HEK293 (cell line): ENCODE measurements around the gene RBM20.

Experiments used
- GFI1B ChIP-seq: fragments of 450-650 bp; formaldehyde crosslinking; IDR thresholded peaks from 2 replicates; pipeline ENCODE4 v1.5.1; 2016; ENCODE audit warnings: missing biosample characterization, missing genetic modification characterization
- KLF16 ChIP-seq: fragments of 450-650 bp; formaldehyde crosslinking; IDR thresholded peaks from 2 replicates; pipeline ENCODE4 v1.5.1; 2017; ENCODE audit warnings: missing biosample characterization, missing genetic modification characterization
- PATZ1 ChIP-seq: fragments of 450-650 bp; formaldehyde crosslinking; IDR thresholded peaks from 2 replicates; pipeline ENCODE4 v1.5.1; 2016; ENCODE audit warnings: missing biosample characterization, missing genetic modification characterization
- PRDM1 ChIP-seq: fragments of 450-650 bp; formaldehyde crosslinking; IDR thresholded peaks from 2 replicates; pipeline ENCODE4; 2016; ENCODE audit warnings: missing biosample characterization, missing genetic modification characterization
- PRDM2 ChIP-seq: fragments of 450-650 bp; formaldehyde crosslinking; IDR thresholded peaks from 2 replicates; pipeline ENCODE4 v1.5.1; 2016; ENCODE audit warnings: missing biosample characterization, missing genetic modification characterization, borderline replicate concordance
- SCRT2 ChIP-seq: fragments of 450-650 bp; formaldehyde crosslinking; IDR thresholded peaks from 2 replicates; pipeline ENCODE4 v1.5.1; 2016; ENCODE audit warnings: missing biosample characterization, missing genetic modification characterization
- ZEB2 ChIP-seq: fragments of 450-650 bp; formaldehyde crosslinking; IDR thresholded peaks from 2 replicates; pipeline ENCODE4 v1.5.1; 2016; ENCODE audit warnings: missing biosample characterization, missing genetic modification characterization
- ZFP41 ChIP-seq: fragments of 450-650 bp; formaldehyde crosslinking; IDR thresholded peaks from 2 replicates; pipeline ENCODE4 v1.5.1; 2016; ENCODE audit warnings: missing biosample characterization, missing genetic modification characterization, borderline replicate concordance
- ZNF155 ChIP-seq: fragments of 450-650 bp; formaldehyde crosslinking; IDR thresholded peaks from 2 replicates; pipeline ENCODE4 v1.5.1; 2016; ENCODE audit warnings: missing biosample characterization, missing genetic modification characterization
- ZNF366 ChIP-seq: fragments of 450-650 bp; formaldehyde crosslinking; conservative IDR thresholded peaks from 2 replicates; pipeline ENCODE4 v1.5.1; 2016; ENCODE audit warnings: missing biosample characterization, missing genetic modification characterization
- ZNF423 ChIP-seq: fragments of 450-650 bp; formaldehyde crosslinking; IDR thresholded peaks from 2 replicates; pipeline ENCODE4 v1.5.1; 2016; ENCODE audit warnings: missing biosample characterization, missing genetic modification characterization
- ZNF449 ChIP-seq: fragments of 450-650 bp; formaldehyde crosslinking; IDR thresholded peaks from 2 replicates; pipeline ENCODE4 v1.5.1; 2017; ENCODE audit warnings: missing biosample characterization, mild to moderate bottlenecking, missing genetic modification characterization, moderate library complexity
- ZNF558 ChIP-seq: fragments of 450-650 bp; formaldehyde crosslinking; IDR thresholded peaks from 2 replicates; pipeline ENCODE4 v1.5.1; 2016; ENCODE audit warnings: missing biosample characterization, missing genetic modification characterization
- ZNF621 ChIP-seq: fragments of 450-650 bp; formaldehyde crosslinking; IDR thresholded peaks from 2 replicates; pipeline ENCODE4 v1.5.1; 2017; ENCODE audit warnings: missing biosample characterization, missing genetic modification characterization
- ZSCAN23 ChIP-seq: fragments of 450-650 bp; formaldehyde crosslinking; IDR thresholded peaks from 2 replicates; pipeline ENCODE4 v1.5.1; 2016; ENCODE audit warnings: missing biosample characterization, missing genetic modification characterization
- ZXDB ChIP-seq: fragments of 450-650 bp; formaldehyde crosslinking; IDR thresholded peaks from 2 replicates; pipeline ENCODE4 v1.5.1; 2016; ENCODE audit warnings: missing biosample characterization, missing genetic modification characterization
- TF ChIP-seq, protein P1 (sequence below): fragments of 450-650 bp; formaldehyde crosslinking; IDR thresholded peaks from 2 replicates; pipeline ENCODE4 v1.5.1; 2017; ENCODE audit warnings: missing biosample characterization, missing genetic modification characterization
- TF ChIP-seq, protein P2 (sequence below): fragments of 450-650 bp; formaldehyde crosslinking; IDR thresholded peaks from 2 replicates; pipeline ENCODE4 v1.5.1; 2016; ENCODE audit warnings: missing biosample characterization, missing genetic modification characterization
- TF ChIP-seq, protein P3 (sequence below): fragments of 450-650 bp; formaldehyde crosslinking; IDR thresholded peaks from 2 replicates; pipeline ENCODE4 v1.5.1; 2016; ENCODE audit warnings: missing biosample characterization, missing genetic modification characterization, borderline replicate concordance
- TF ChIP-seq, protein P4 (sequence below): fragments of 450-650 bp; formaldehyde crosslinking; IDR thresholded peaks from 2 replicates; pipeline ENCODE4 v1.5.1; 2016; ENCODE audit warnings: missing biosample characterization, missing genetic modification characterization

Gene RBM20

GRCh38 chr10:110636932-110637557 is 7.1 kb upstream of the RBM20 start (continued):
- TF ChIP-seq ZNF558 (tag by site-specific recombination), result no peak
- TF ChIP-seq ZEB2, result peak; percentile 74; the same call in 1 of the 2 replicates
- TF ChIP-seq ZSCAN23 (tag by site-specific recombination), result 0 out of 2 replicates have a peak, but pooled peaks have one; percentile 32
- no peak for TF ChIP-seq ZNF155
- peak; percentile 79 for TF ChIP-seq PATZ1
- TF ChIP-seq ZXDB (tag by site-specific recombination), result peak; percentile 36; the same call in 1 of the 2 replicates
- peak; percentile 67; the same call in 1 of the 2 replicates for TF ChIP-seq ZNF449 (tag by site-specific recombination)
- TF ChIP-seq KLF16 (tag by site-specific recombination), result no peak
- peak; percentile 36; the same call in 1 of the 2 replicates for TF ChIP-seq ZNF423 (tag by site-specific recombination)
- TF ChIP-seq ZFP41 (tag by site-specific recombination), result no peak
- TF ChIP-seq, protein P1, sequence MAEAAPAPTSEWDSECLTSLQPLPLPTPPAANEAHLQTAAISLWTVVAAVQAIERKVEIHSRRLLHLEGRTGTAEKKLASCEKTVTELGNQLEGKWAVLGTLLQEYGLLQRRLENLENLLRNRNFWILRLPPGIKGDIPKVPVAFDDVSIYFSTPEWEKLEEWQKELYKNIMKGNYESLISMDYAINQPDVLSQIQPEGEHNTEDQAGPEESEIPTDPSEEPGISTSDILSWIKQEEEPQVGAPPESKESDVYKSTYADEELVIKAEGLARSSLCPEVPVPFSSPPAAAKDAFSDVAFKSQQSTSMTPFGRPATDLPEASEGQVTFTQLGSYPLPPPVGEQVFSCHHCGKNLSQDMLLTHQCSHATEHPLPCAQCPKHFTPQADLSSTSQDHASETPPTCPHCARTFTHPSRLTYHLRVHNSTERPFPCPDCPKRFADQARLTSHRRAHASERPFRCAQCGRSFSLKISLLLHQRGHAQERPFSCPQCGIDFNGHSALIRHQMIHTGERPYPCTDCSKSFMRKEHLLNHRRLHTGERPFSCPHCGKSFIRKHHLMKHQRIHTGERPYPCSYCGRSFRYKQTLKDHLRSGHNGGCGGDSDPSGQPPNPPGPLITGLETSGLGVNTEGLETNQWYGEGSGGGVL (tag by site-specific recombination), result 0 out of 2 replicates have a peak, but pooled peaks have one; percentile 50
- TF ChIP-seq SCRT2 (tag by site-specific recombination), result peak; percentile 72
- no peak for TF ChIP-seq ZNF621 (tag by site-specific recombination)
- TF ChIP-seq, protein P2, sequence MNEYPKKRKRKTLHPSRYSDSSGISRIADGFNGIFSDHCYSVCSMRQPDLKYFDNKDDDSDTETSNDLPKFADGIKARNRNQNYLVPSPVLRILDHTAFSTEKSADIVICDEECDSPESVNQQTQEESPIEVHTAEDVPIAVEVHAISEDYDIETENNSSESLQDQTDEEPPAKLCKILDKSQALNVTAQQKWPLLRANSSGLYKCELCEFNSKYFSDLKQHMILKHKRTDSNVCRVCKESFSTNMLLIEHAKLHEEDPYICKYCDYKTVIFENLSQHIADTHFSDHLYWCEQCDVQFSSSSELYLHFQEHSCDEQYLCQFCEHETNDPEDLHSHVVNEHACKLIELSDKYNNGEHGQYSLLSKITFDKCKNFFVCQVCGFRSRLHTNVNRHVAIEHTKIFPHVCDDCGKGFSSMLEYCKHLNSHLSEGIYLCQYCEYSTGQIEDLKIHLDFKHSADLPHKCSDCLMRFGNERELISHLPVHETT, result peak; percentile 49; the same call in 1 of the 2 replicates
- peak; percentile 53; the same call in 1 of the 2 replicates for TF ChIP-seq PRDM1 (tag by site-specific recombination)
- TF ChIP-seq PRDM2, result no peak
- peak; percentile 91 for TF ChIP-seq ZNF366 (tag by site-specific recombination)
- TF ChIP-seq, protein P3, sequence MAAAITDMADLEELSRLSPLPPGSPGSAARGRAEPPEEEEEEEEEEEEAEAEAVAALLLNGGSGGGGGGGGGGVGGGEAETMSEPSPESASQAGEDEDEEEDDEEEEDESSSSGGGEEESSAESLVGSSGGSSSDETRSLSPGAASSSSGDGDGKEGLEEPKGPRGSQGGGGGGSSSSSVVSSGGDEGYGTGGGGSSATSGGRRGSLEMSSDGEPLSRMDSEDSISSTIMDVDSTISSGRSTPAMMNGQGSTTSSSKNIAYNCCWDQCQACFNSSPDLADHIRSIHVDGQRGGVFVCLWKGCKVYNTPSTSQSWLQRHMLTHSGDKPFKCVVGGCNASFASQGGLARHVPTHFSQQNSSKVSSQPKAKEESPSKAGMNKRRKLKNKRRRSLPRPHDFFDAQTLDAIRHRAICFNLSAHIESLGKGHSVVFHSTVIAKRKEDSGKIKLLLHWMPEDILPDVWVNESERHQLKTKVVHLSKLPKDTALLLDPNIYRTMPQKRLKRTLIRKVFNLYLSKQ (tag by site-specific recombination), result no peak
- TF ChIP-seq GFI1B (tag by site-specific recombination), result 0 out of 2 replicates have a peak, but pooled peaks have one; percentile 4
- TF ChIP-seq, protein P4, sequence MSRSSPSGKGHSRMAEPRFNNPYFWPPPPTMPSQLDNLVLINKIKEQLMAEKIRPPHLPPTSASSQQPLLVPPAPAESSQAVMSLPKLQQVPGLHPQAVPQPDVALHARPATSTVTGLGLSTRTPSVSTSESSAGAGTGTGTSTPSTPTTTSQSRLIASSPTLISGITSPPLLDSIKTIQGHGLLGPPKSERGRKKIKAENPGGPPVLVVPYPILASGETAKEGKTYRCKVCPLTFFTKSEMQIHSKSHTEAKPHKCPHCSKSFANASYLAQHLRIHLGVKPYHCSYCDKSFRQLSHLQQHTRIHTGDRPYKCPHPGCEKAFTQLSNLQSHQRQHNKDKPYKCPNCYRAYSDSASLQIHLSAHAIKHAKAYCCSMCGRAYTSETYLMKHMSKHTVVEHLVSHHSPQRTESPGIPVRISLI (tag by site-specific recombination), result peak; percentile 60; the same call in 1 of the 2 replicates
